Stimulated activated CD8-positive, alpha-beta memory T cell treated with anti-CD3 and anti-CD28 coated beads, Interleukin-4, amount 100 ng/mL, for 1 hour (primary cell): Measurements from ENCODE around the gene NT5E.

Experiments used
- DNase-seq, 2 donors: peaks; one replicate each; pipeline ENCODE4 v3.0.0-alpha.2; 2020; ENCODE audit warnings: low read depth in 2 of 2, low spot score in 1 of 2

NT5E gene

GRCh38 chr6:85459224-85459901 lies 9.5 kb downstream of the NT5E start:
- no peak for DNase-seq

DNA sequence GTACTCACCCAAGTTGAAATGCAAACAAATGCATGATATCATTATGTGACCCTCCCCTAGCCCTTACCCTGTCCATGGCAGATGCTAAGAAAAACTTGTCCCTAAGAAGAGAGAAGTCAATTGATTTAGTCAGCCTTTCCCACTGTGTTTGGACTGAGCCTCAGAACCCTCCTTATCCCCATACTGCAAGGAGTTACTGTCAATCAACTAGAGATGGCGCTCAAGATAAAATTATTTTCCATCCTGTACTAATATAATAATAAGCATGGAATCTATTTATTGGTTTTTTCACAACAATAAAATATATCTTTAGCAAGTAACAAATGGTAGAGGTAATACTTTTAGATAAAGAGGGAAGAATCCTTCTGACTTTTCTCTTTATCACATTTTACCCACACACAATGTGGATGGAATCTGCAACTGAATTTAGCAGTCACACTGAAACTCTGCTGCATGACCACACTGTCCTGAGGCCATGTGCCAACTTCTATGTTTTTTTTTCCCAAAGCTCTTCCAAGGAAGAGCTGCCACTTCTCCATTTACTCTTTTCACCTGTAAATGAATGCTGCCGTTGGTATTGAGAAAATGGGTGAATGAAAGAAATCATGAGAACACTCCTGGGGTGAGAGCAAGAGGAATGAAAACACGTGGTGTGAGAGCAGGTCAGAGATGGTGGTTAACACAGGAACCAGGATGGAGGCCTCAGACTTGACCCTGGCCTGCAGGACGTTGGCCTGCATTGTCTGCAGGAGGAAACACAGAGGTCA lies 10.5 kb downstream of the NT5E start:
- no peak for DNase-seq

DNA sequence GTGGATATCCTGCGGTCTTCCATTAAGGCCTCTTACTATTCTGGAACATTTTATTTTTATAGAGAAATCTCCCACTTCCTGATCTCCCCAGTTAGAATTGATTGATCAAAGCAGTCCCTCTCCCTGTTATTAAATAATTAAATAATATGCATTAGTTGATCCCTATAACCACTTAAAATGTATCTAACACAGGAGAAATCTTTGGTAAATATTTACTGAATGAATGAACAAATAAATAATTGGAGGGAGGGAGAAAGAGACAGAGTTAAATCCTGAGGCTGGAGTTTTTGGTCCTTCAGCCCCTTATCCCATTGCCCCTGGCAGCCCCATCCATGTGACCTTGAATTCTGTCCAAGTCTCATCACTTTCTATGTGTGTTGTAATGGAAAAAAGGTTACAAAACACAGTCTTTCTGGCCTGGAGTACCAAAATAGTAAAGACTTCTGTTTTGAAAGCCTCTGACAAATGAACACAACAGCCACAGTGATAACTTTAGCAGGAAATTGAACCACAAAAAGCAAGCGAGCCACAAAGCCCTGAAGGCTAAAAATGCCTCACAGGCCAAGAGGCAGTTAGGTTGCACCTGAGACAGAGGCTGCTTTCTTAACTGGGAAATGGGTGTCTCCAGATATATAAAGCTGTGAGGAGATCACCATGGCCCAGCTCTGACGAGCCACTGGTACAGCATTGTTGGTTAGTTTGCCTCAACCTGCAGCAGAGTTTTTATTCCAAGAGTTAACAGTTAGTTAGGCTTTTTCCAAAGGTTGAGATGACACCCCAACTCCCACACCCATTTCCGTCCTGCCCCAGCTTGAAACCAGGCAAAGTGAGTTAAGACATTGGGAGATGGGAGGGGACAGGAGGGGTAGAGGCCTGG lies 11.3 kb downstream of the NT5E start:
- no peak for DNase-seq

DNA sequence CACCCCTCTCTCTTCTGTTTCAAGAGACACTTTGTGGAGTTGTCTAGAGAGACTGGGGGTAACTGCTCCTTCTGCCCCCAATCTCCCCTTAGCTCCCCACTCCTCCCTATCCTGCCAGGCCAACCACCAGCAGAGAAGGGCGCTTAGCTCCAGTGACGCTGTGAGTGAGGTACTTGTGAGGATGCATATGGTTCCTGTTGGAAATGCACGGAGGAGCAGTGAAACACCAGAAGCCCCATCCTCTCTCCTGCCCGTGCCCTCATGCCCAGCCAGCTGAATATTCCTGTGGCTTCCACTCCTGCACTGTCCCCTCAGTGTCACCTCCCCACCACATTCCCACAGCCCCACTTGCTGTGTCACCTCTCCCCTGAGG lies 11.9 kb downstream of the NT5E start:
- DNase-seq = no peak

- no peak for DNase-seq
Observed at GRCh38 chr6:85462673-85463072, 12.8 kb downstream of the NT5E start.

- DNase-seq = no peak
Observed at GRCh38 chr6:85463621-85464259, 13.9 kb downstream of the NT5E start.

GRCh38 chr6:85464260-85464644 lies 14.4 kb downstream of the NT5E start:
- no peak for DNase-seq

DNA sequence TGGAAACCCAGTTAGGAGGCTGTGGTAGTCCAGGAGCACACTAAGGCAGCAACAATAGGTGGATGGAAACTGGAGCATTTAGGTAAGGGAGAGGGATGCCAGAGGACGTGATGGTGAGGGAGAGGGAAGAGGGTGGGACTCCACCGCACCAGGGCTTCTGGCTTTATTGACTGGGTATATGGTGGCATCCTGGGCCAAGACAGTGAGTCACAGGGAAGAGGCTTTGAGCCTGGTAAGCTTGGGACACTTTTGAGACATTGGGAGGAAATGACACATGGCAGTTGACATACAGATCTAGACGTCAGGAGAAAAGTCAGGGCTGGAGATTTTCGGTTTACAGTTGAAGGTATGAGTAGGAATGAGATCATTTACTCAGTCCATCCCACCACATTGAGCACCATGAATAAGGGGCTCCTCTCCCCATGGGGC lies 14.9 kb downstream of the NT5E start:
- DNase-seq = no peak

GRCh38 chr6:85465762-85466161 lies 15.9 kb downstream of the NT5E start:
- no peak for DNase-seq

DNA sequence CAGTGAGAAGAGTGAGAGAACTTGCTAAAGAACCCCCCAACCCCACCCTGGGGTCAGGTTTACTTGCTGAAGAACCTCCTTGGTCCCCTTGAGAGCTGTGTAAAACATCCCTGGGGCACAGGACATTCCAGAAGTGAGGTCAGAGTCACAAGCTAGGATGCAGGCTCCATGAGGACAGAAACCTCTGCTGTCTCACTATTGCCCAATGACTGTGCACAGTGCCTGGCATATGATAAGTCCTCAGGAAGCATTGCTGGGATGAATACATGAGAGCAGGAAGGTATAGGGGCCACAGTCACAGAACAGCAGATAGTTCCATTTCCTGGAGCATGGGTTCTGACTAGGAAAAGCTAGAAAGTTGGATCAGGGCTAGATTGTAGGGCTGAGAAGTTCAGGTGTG lies 18.4 kb downstream of the NT5E start:
- no peak for DNase-seq

- DNase-seq = no peak
Observed at GRCh38 chr6:85469276-85470022, 19.6 kb downstream of the NT5E start.

- no peak for DNase-seq
Observed at GRCh38 chr6:85470023-85470410, 20.1 kb downstream of the NT5E start.

GRCh38 chr6:85472744-85473143 lies 22.9 kb downstream of the NT5E start:
- no peak for DNase-seq

- no peak for DNase-seq
Observed at GRCh38 chr6:85473748-85474147, 23.9 kb downstream of the NT5E start.

DNA sequence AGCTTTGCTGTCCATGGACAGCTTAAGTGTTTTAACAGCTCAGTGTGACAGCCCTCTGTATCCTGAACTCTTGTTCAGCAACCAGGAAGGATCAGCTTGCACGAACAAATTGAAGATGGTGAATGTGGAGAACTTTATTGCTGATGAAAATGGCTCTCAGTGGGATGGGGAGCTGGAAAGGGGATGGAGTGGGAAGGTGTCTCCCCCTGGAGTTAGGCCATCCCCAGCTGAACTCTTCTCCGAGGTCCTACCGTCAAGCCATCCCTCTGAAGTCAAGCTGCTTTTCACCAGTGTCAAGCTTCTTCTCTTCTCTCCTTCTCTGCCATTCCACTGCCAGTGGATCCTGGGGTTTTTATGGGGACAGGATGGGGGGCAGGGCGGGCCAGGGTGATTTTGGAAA lies 26.6 kb downstream of the NT5E start:
- DNase-seq = no peak

DNA sequence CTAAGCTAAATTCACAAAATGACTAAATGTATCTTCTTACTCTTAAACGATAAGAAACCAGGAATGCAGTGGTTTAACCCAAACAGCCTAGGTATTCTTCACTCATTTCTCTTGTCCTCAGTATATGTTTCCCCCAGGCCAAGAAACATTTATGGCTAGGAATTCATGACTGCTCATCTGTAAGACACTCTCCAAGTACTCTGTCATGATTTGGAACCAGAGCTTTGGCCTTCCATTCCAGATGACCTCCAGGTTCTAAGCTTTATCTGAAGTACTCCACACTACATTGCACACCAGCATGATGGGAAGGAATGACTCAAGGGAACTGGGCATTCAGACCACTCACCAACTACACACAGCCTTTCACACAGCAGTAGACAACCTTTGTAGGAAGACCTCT lies 29.3 kb downstream of the NT5E start:
- no peak for DNase-seq

DNA sequence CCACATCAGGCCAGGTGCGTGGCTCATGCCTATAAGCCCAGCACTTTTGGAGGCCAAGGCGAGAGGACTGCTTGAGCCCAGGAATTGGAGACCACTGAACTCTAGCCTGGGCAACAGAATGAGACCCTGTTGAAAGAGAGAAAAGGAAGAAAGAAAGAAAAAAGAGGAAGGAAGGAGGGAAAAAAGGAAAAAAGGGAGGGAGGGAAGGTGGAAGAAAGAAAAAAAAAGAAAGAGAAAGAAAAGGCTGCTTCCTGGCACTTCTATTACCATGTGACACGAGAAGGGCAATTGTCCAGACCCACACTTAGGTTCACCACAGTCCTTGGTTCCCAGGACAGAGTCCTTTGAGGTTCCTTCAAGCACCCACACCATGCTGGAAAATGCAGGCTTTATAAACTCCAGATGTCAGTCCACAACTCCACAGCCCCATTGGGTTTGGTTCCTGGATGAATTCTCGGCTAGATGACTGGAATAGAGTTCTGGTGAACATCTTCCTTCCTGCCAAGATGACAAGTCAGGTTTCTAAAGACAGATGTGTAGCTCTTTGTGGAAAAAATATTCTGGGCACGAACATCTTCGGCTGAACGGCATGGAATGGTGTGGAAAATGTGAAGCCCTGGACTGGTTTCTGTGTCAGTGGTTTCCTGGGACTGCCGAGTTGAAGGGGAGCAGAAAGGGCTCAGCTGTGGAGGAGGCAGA lies 32.5 kb downstream of the NT5E start:
- DNase-seq = no peak

DNA sequence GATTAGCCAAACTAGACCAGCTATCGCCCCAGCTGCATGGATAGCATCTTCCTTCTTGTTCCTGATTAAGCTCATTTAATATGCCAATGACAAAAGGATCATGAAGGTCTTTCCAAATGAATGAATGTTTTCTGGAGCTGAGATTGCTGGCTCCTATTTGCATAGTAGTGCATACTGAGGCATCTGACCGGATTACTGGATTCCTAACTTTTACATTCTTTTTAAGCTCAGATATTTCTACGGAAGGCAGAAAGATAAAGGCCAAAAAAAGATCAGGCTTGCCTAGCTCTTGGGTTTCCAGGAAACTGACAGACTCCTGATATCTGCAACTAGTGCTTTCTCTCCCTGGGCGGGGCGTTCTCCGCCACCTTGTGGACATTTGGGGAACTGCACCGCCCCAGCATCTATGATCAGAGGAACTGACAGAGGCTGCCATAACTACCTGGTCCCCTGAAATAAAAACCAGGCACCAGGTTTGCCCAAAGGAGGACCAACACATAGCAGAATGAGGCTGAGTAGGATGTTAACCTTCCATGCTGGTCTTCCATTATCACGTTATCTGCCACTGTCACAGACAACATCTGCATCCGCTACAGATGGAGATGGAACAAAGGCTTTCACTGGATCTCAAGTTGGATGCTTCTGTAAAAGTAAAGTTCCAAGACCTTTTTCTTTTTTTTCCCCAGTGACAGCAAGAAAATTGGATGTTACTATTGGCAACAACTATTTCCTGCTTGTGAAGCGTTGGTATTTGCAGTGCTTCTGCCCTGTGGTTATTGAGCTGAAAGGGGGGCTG lies 33.2 kb downstream of the NT5E start:
- DNase-seq = peak; percentile 70 to 72

DNA sequence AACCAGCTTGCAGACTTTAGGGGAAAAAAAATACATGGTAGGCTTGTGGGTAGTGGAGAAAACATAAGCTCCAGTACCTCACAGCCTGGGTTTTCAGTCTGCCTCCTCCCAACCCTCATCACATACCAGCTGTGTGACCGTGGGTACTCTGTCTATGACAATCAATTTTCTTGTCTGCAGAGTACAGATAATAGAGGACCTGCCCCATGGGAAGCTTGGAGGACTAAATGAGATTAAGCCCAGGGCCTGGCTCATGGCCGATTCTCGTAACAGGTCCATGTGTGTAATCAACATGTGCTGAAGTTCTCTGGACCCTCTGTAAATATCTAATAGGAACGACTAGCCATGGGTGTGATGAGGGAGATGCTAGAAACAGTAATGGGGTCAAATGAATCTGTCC lies 34.0 kb downstream of the NT5E start:
- no peak for DNase-seq
